Stimulated activated CD8-positive, alpha-beta memory T cell treated with anti-CD3 and anti-CD28 coated beads, Interleukin-15, amount 100 ng/mL, for 24 hours (primary cell): Measurements from ENCODE around the gene WNT9A.
"Not testable (repeated sequence)": the region's sequence is repeated elsewhere in the genome, so short reads cannot be mapped to it uniquely, and the experiment has no call there.

Experiments
- DNase-seq: peaks from one replicate; pipeline ENCODE4 v3.0.0-alpha.2; 2020; ENCODE audit warnings: low read depth

WNT9A gene

DNA sequence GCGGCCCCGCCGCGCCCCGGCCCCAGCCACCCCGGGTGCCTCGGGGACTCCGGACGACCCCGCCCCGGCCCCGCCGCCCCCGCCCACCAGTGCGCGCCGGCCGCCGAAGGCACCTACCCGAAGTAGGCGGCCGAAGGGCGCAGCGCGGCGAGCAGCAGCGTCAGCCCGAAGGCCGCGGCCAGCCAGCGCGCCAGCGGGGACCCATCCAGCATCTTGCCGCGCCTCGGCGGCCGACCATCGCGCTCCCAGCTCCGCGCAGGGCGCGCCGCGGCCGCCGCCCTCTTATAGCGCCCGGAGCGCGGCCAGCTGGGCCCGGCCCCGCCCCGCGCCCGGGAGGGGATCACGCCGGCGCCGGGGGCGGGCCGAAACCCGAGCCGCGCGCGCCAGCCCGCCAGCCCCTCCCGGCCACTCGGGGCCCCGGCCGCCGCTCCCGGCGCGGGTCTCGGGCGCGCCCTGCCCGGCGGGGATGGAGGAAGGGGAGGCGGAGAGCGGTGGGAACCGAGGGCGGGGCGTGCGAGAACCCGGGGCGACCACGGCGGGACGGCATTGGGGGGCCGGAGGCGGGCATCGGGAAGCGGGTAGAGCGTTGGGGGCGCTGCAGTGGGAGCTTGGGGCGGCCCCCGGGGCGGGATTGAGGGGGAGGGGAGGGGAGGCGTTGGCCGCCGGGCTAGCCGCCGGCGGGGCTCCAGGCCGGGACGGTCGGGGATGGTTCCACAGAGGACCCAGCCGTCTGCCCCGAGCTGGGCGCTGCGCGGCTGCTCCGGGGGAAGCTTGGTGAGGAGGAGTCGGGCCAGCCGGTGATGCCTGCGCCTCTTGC is at the start of gene WNT9A:
Gene WNT9A, minus strand, starts transcription at position 257 of the 817 bp plus-strand sequence. Its CDS starts 45 bp downstream, at position 212.
- no peak for DNase-seq

DNA sequence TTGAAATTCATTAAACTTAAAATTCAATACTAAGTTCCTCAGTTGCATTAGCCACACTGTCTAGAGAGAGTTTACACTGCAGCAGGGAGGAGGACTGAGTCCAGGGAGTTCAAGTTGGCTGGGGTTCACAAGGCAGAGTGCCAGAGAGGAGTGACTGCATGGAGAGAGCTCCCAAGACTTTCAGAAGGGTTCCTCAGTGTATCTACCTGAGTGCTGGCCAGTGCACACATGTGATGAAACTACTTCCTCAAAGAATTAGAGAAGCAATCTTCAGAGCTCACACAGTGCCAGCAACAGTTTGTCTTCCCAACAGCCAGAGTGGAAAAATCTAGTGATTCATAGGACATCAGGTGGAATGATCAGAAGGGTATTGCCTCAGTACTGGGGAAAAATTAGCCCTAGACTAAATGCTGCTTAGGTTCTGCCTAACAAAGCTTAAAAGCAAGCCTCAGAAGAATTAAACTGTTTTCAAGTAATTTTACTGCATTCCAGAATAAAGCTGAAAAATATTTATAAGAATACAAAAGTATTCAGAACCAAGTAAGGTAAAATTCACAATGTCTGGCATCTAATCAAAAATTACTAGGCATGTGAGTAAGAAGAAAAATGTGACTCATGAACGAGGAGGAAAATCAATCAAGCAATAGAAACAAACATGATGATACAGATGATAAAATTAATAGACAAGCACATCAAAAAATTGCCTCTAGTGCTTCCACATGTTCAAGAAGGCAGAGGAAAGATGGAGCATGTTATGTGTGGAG is 48.6 kb upstream of the WNT9A start:
- DNase-seq: no peak

DNA sequence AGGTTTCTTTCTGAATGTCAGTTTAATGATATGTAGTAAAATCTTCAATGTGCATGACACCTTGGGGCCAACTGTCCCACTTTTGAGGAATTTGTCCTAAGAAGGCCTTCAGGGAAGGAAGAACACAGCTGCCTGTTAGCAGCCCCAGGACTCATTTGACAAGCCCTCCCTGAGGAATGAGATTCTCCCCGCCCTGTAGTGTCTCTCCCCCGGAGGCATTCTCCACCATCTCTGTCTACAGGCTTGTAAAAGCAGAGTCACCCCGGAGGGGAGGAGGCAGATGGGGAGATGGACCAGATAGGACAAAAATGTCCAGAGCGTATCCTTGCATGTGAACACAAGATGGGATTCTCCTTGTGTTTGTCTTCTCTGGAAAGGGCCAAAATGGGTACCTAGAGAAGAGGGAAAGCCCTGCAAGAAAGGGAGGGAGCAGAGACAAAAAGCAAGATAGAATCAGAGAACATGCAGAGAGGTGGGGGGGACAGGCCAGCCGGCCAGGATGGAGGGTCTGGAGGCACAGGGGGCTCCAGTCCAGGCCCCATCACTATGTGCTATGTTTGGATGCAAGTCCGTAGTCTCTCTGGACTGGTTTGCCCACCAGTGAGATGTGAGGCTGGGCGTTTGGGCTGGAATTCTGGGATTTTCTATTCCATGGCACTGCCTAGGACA is 47.0 kb upstream of the WNT9A start:
- no peak for DNase-seq

GRCh38 chr1:227987181-227987580 is 39.4 kb upstream of the WNT9A start:
- DNase-seq: no peak

DNA sequence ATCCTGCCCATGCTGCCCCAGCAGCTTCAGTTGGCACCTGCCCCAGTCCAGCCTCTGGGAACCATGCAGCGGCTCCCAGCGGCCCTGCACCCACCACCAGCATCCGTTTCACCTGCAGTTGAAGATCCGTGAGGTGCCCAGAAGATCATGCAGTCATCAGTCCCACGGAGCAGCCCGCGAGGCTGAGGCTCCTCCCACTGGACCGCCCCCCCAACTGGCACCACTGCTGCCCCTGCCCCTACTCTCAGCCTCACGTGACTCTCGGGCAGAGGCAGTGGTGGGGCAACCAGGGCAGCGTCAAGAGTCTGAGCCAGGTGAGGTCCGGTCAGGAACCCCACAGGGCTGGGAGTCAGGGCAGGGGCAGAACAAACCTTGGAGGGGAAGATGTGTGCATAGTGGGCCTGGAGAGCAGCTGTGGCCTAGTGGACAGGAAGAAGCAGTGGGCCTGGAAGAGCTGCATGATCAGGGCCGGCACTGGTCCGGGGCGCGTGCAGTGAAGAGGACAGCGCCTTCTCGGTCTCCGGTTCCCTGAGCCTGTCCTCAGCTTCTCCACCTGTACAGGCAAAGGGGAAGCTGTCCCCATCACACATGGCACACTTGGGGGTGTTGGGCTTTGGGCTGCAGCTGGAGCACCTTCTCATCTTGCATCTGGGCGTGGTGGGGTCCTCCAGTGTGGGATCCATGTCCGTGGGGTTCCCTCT is 28.0 kb upstream of the WNT9A start:
- not testable (repeated sequence) for DNase-seq

DNA sequence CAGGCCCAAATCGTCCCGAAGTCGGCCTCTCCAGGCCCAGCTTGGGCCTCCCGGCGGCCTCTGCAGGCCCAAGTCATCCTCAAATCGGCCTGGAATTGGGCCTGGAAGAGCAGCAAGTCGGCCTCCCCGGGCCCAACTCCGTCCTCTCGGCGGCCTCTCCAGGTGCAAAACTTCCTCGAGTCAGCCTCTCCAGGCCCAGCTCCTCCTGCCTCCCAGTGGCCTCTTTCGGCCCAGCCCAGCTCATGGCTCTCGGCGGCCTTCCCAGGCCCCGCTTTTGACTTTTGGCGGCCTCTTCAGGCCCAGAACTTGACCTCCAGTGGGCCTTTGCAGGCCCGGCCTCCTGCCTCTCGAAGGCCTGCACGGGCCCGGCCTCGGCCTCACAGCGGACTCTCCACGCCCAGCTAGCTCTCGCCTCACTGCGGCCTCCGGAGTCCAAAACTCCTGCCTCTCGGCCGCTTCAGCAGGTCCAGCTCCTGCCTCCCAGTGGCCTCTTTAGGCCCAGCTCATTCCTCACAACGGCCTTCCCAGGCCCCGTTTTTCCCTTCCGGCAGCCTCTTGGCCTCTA is 26.1 kb upstream of the WNT9A start:
- DNase-seq: not testable (repeated sequence)

GRCh38 chr1:227972843-227973374 is 25.2 kb upstream of the WNT9A start:
- DNase-seq: not testable (repeated sequence)

GRCh38 chr1:227972283-227972679 is 24.5 kb upstream of the WNT9A start:
- DNase-seq: not testable (repeated sequence)

GRCh38 chr1:227971643-227972282 is 24.0 kb upstream of the WNT9A start:
- not testable (repeated sequence) for DNase-seq

- not testable (repeated sequence) for DNase-seq
Observed at GRCh38 chr1:227971216-227971615, 23.5 kb upstream of the WNT9A start.

DNA sequence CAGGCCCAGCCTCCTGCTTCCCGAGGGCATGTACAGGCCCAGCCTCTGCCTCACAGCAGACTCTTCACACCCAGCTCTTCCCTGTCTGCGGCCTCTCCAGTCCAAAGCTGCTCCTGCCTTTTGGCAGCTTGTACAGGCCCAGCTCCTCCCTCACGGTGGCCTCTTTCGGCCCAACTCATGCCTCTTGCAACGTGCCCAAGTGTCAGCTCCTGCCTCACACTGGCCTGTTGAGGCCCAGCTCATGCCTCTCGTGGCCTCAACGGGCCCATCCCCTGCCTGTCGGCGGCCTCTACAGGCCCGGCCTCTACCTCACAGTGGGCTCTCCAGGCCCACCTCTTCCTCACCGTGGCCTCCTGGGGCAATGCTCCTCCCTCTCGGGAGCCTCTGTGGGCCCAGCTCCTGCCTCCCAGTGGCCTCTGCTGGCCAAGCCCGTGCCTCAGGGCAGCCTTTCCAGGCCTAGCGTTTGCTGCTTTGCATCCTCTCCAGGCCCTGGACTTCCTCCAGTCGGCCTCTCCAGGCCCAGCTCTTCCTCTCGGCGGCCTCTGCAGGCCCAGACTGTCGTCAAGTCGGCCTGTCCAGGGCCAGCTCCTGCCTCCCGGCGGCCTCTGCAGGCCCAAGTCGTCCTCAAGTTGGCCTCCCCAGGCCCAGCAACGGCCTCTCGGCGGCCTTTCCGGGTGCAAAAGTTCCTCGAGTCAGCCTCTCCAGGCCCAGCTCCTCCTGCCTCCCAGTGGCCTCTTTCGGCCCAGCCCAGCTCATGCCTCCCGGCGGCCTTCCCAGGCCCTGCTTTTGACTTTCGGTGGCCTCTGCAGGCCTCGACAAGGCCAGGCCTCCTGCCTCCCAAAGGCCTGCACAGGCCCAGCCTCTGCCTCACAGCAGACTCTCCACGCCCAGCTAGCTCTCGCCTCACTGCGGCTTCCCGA is 22.6 kb upstream of the WNT9A start:
- not testable (repeated sequence) for DNase-seq

DNA sequence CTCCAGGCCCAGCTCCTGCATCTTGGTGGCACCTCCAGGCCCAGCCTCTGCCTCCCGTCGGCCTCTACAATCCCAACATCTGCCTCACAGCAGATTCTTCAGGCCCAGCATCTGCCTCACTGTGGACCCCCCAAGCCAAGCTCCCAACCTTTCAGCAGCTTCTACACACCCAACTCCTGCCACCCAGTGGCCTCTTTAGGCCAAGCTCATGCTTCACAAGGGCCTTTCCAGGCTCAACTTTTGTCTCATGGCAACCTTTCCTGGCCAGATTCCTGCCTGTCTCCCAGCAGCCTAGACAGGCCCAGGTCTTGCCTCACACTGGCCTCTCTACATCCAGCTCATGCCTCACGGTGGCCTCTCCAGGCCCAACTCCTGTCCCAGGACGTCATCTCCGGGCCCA is 20.1 kb upstream of the WNT9A start:
- not testable (repeated sequence) for DNase-seq

DNA sequence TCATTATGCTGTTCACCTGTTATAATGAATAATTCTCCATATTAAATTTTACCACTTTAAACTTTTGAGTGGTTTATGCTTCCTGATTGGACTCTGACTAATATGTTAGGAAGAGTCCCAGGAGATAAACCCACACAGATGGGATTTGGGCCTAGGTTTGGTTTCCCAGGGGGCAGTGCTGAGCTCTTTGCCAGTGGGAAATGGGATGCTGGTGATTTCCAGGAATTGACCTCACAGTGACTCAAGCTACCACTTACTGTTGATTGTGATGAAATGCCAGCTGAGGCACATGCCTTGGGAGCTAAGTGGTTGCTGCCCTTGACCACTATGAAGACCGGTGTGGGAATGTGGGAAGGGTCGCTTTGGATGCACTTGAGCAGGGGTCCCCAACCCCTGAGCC is 19.0 kb upstream of the WNT9A start:
- DNase-seq: not testable (repeated sequence)

- no peak for DNase-seq
Observed at GRCh38 chr1:227961651-227962466, 14.1 kb upstream of the WNT9A start.

GRCh38 chr1:227959325-227959860 is 11.7 kb upstream of the WNT9A start:
- DNase-seq: no peak

GRCh38 chr1:227958617-227959324 is 11.0 kb upstream of the WNT9A start:
- no peak for DNase-seq

DNA sequence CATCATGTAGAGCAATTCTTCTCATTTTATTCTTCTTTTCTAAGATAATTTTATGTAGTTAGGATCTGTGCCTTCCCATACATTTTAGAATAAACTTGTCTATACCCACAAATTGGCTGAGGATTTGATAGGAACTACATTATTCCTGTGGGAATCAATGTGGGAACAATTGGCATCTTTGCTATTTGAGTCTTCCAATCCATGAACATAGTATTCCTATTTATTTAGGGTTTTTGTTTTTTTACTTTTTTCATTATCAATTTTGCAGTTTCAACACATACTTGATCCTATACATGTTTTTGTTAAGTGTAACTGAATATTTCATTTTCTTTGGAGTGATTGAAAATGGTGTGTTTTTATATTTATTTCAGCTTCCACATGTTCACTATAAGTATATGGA is 8.1 kb upstream of the WNT9A start:
- no peak for DNase-seq
